Measurements from ENCODE around the gene TSPAN11.

GRCh38 chr12:30977537-30978349 is 51.2 kb downstream of the TSPAN11 start:
- TF ChIP-seq CTCF (IDR thresholded peaks at IDR 0.05) (no peak), HMGA2 (CRISPR knock-in tag; IDR thresholded peaks at IDR 0.05) (no peak), SP1 (CRISPR knock-in tag; conservative IDR thresholded peaks at IDR 0.05) (no peak), IRF1 (CRISPR knock-in tag; IDR thresholded peaks at IDR 0.05) (no peak), KAT7 (CRISPR knock-in tag; IDR thresholded peaks at IDR 0.05; ENCODE audit: borderline replicate concordance) (no peak), ATF2 (CRISPR knock-in tag; IDR thresholded peaks at IDR 0.05; ENCODE audit: borderline replicate concordance, low read depth) (no peak), HMGXB4 (CRISPR knock-in tag; IDR thresholded peaks at IDR 0.05) (no peak)
